ENCODE measurements around the gene AGO4.

- no peak for TF ChIP-seq CTCF (conservative IDR thresholded peaks at IDR 0.05 in 1 of 2, IDR thresholded peaks at IDR 0.05 in 1 of 2; ENCODE audit: low read depth in 1 of 2, low read length in 2 of 2)
- no peak for TF ChIP-seq EZH2 (IDR thresholded peaks at IDR 0.05; ENCODE audit: low read length, missing control alignments)
Observed at GRCh38 chr1:35873243-35873750, 65.5 kb downstream of the AGO4 start.

Data from fibroblast of lung (primary cell).